Right lobe of liver (tissue), 4 donors: ENCODE data around the gene TENT4B.

Experiments
- POLR2A ChIP-seq: fragments of 450-650 bp; IDR thresholded peaks from one replicate; pipeline ENCODE4 v1.6.1; 2017; ENCODE audit warnings: antibody characterized with exemption, mild to moderate bottlenecking
- TF ChIP-seq, protein P1 (sequence below), 4 donors: fragments of 200-600 bp in 3 of 4; fragments of 450-650 bp in 1 of 4; IDR thresholded peaks; one replicate each; pipeline versions ENCODE4 v1.5.1 to v1.8.0; 2016 to 2022; ENCODE audit warnings: antibody characterized with exemption in 4 of 4, mild to moderate bottlenecking in 2 of 4
- donor health status: DM: no; HTN: no; CAD: no.
- donor health status: DM: no; HTN: no; CAD: no.
- donor health status: DM: no; HTN: yes; CAD: no.

DNA sequence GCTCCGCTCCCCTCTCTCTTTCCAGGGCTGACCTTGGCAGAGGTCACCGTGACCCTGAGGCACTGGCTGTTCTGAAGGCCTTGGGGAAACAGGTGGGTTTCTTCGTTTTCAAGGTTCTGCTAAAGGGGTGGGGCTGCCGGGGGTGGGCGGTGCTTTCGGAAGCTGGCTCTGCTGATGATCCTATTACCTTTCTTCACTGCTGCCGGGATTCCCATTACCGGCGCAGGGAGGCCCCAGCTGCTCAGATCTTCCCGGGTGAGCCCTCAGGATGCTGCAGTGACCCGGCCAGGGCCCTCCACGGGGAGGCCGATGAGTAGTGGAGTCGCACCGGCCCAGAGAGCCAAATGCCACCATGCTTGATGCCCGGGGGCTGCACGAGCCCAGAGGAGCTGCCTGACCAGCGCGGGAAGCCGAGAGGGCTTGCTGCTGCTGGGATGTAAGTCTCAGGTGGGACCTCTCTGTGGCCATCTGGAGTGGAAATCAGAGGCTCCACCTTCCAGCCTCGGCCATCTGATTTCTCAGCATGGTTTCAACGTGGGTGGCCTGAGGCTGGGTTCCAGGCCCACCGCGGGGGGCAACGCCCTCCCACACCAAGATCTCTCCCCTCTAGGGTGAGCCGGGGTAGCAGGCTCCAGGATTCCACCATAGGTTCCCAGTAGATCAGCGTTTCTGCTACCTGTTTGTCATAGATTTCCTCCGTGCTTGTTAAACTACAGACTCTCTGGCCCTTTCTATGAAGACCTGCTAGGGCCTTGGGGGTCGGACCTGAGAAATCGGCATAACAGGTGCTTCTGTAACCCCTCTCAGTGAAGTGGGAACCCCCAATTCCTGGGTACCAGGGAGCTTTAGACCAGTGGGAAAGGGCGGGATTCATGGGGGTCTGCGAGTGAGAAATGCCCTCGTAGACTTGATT lies 91.7 kb downstream of the TENT4B start:
- TF ChIP-seq, protein P1, sequence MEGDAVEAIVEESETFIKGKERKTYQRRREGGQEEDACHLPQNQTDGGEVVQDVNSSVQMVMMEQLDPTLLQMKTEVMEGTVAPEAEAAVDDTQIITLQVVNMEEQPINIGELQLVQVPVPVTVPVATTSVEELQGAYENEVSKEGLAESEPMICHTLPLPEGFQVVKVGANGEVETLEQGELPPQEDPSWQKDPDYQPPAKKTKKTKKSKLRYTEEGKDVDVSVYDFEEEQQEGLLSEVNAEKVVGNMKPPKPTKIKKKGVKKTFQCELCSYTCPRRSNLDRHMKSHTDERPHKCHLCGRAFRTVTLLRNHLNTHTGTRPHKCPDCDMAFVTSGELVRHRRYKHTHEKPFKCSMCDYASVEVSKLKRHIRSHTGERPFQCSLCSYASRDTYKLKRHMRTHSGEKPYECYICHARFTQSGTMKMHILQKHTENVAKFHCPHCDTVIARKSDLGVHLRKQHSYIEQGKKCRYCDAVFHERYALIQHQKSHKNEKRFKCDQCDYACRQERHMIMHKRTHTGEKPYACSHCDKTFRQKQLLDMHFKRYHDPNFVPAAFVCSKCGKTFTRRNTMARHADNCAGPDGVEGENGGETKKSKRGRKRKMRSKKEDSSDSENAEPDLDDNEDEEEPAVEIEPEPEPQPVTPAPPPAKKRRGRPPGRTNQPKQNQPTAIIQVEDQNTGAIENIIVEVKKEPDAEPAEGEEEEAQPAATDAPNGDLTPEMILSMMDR (IDR thresholded peaks at IDR 0.05), result no peak
- no peak for TF ChIP-seq POLR2A
